GM23338 (cell line): ENCODE measurements around the gene CGRRF1. TPM values are rescaled to one million over a fixed set of nuclear protein-coding genes. Genes with fewer than 3 reads are reported as not detected.

Experiments
- ATAC-seq: fragments of 200-7000 bp; cut with Tn5 transposase; 3 replicates; pipeline ENCODE4 v1.9.1; 2020
- DNase-seq: peaks from one replicate; pipeline ENCODE4 v3.0.0-alpha.2; 2015; ENCODE audit warnings: low spot score
- H2AFZ ChIP-seq: fragments of 200-600 bp; sonication (generic); 2 replicates; pipeline ENCODE4 v1.8.0; 2016; ENCODE audit warnings: antibody characterized with exemption, mild to moderate bottlenecking, moderate library complexity
- H3F3A ChIP-seq: fragments of 200-600 bp; sonication (generic); replicated peaks from 2 replicates; pipeline ENCODE4 v1.8.0; 2017; ENCODE audit warnings: antibody characterized with exemption, mixed run types, low read depth
- H3K27ac ChIP-seq: fragments of 200-600 bp; sonication (generic); 2 replicates; pipeline ENCODE4 v1.6.1; 2016; ENCODE audit warnings: low read depth
- H3K27me3 ChIP-seq: fragments of 200-600 bp; sonication (generic); 2 replicates; pipeline ENCODE4 v1.8.0; 2016; ENCODE audit warnings: mild to moderate bottlenecking, mixed run types, moderate library complexity; ENCODE audit not compliant: insufficient read depth
- H3K36me3 ChIP-seq: fragments of 200-600 bp; sonication (generic); 2 replicates; pipeline ENCODE4 v1.8.0; 2016; ENCODE audit warnings: mild to moderate bottlenecking; ENCODE audit not compliant: insufficient read depth
- H3K4me1 ChIP-seq: fragments of 200-600 bp; sonication (generic); 2 replicates; pipeline ENCODE4 v1.8.0; 2016; ENCODE audit warnings: mild to moderate bottlenecking, moderate library complexity; ENCODE audit not compliant: insufficient read depth
- H3K4me2 ChIP-seq: fragments of 200-600 bp; sonication (generic); 2 replicates; pipeline ENCODE4 v1.7.1; 2017; ENCODE audit warnings: mixed run types
- H3K4me3 ChIP-seq: fragments of 200-600 bp; sonication (generic); 2 replicates; pipeline ENCODE4 v1.6.1; 2016; ENCODE audit warnings: mixed run types
- H3K79me2 ChIP-seq: fragments of 200-600 bp; sonication (generic); replicated peaks from 2 replicates; pipeline ENCODE4 v1.8.0; 2017; ENCODE audit warnings: mild to moderate bottlenecking; ENCODE audit not compliant: insufficient read depth
- H3K9me2 ChIP-seq: fragments of 200-600 bp; sonication (generic); 2 replicates; pipeline ENCODE4 v1.8.0; 2017; ENCODE audit not compliant: insufficient read depth
- H4K20me1 ChIP-seq: fragments of 200-600 bp; sonication (generic); replicated peaks from 2 replicates; pipeline ENCODE4 v1.8.0; 2017; ENCODE audit warnings: mild to moderate bottlenecking; ENCODE audit not compliant: insufficient read depth
- H3K27ac Mint-ChIP-seq: 2 replicates; pipeline ENCODE4 v1.8.0; 2020; ENCODE audit warnings: inconsistent platforms, mild to moderate bottlenecking, moderate library complexity, mixed read lengths
- H3K27me3 Mint-ChIP-seq: 3 replicates; pipeline ENCODE4 v1.8.0; 2022; ENCODE audit warnings: low read depth, mild to moderate bottlenecking, moderate library complexity, mixed read lengths, inconsistent platforms; ENCODE audit not compliant: insufficient read depth, poor library complexity
- H3K36me3 Mint-ChIP-seq: 3 replicates; pipeline ENCODE4 v1.8.0; 2021; ENCODE audit warnings: low read depth, mild to moderate bottlenecking, inconsistent platforms, moderate library complexity, mixed read lengths
- H3K4me1 Mint-ChIP-seq: 3 replicates; pipeline ENCODE4 v1.8.0; 2020; ENCODE audit warnings: mild to moderate bottlenecking, inconsistent platforms, mixed read lengths
- H3K4me3 Mint-ChIP-seq: 3 replicates; pipeline ENCODE4 v1.8.0; 2021; ENCODE audit warnings: moderate library complexity, mild to moderate bottlenecking, inconsistent platforms, mixed read lengths
- H3K9me3 Mint-ChIP-seq: 3 replicates; pipeline ENCODE4 v1.8.0; 2020; ENCODE audit warnings: moderate library complexity, mild to moderate bottlenecking, inconsistent platforms, mixed read lengths
- CREB1 ChIP-seq: fragments of 250-450 bp; sonication (Bioruptor Pico); IDR thresholded peaks from 2 replicates; pipeline ENCODE4 v1.5.0; 2020; ENCODE audit warnings: low read depth, mild to moderate bottlenecking, moderate library complexity
- EZH2 ChIP-seq: fragments of 200-600 bp; sonication (generic); IDR thresholded peaks from one replicate; pipeline ENCODE4 v1.8.0; 2017; ENCODE audit warnings: antibody characterized with exemption, mild to moderate bottlenecking, low read depth; ENCODE audit not compliant: unreplicated experiment
- EZH2phosphoT487 ChIP-seq: fragments of 200-600 bp; sonication (generic); IDR thresholded peaks from one replicate; pipeline ENCODE4 v1.8.1; 2018; ENCODE audit warnings: antibody characterized with exemption; ENCODE audit not compliant: unreplicated experiment
- JUNB ChIP-seq: IDR thresholded peaks from one replicate; pipeline ENCODE4 v1.6.1; 2016; ENCODE audit warnings: antibody characterized with exemption; ENCODE audit not compliant: unreplicated experiment
- NANOG ChIP-seq: IDR thresholded peaks from 2 replicates; pipeline ENCODE4 v1.6.1; 2016; ENCODE audit warnings: antibody characterized with exemption, borderline replicate concordance
- STAT1 ChIP-seq: IDR thresholded peaks from one replicate; pipeline ENCODE4 v1.6.1; 2016; ENCODE audit warnings: antibody characterized with exemption; ENCODE audit not compliant: unreplicated experiment
- ZNF114 ChIP-seq: fragments of 250-450 bp; sonication (Bioruptor Pico); IDR thresholded peaks from 2 replicates; pipeline ENCODE4 v1.5.0; 2020; ENCODE audit warnings: mild to moderate bottlenecking, moderate library complexity
- ZNF331 ChIP-seq: fragments of 250-450 bp; sonication (Bioruptor Pico); IDR thresholded peaks from 2 replicates; pipeline ENCODE4 v1.5.0; 2020; ENCODE audit warnings: low read depth, mild to moderate bottlenecking, moderate library complexity
- ZNF462 ChIP-seq: fragments of 250-450 bp; sonication (Bioruptor Pico); IDR thresholded peaks from 2 replicates; pipeline ENCODE4 v1.5.0; 2020; ENCODE audit warnings: mild to moderate bottlenecking, moderate library complexity
- polyA plus RNA-seq: library from polyadenylated mRNA; unstranded; fragments of >200 nt; fragmentation: Nextera tagmentation; extraction: Ambion mirVana; gene quantifications from 2 replicates; pipeline ENCODE4 v1.2.1, GENCODE V29; 2016
- total RNA-seq: library from RNA; depleted of rRNA; stranded (reverse); fragments of >200 nt; shearing (Covaris generic); gene quantifications from 2 replicates; pipeline ENCODE4 v1.2.3, GENCODE V29; 2014
- TF ChIP-seq, protein P1 (sequence below): IDR thresholded peaks from 2 replicates; pipeline ENCODE4 v1.6.1; 2016; ENCODE audit warnings: antibody characterized with exemption
- TF ChIP-seq, protein P2 (sequence below): IDR thresholded peaks from one replicate; pipeline ENCODE4 v1.6.1; 2018; ENCODE audit warnings: antibody characterized with exemption; ENCODE audit not compliant: unreplicated experiment

Gene CGRRF1
- total and polyA plus RNA-seq, 2 experiments from 2014 or later: 18.8 to 28.3 TPM

GRCh38 chr14:54462048-54462447 is 47.7 kb upstream of the CGRRF1 start:
- Mint-ChIP-seq H3K9me3 (peaks cover 29% of the 10 kb centered on the region), H3K27ac (no peak overlapping the region), H3K4me3 (no peak overlapping the region), H3K27me3 (peaks cover 5% of the 10 kb centered on the region), H3K4me1 (no peaks in the 10 kb centered on the region), H3K36me3 (peaks cover 14% of the 10 kb centered on the region)
- TF ChIP-seq, protein P1, sequence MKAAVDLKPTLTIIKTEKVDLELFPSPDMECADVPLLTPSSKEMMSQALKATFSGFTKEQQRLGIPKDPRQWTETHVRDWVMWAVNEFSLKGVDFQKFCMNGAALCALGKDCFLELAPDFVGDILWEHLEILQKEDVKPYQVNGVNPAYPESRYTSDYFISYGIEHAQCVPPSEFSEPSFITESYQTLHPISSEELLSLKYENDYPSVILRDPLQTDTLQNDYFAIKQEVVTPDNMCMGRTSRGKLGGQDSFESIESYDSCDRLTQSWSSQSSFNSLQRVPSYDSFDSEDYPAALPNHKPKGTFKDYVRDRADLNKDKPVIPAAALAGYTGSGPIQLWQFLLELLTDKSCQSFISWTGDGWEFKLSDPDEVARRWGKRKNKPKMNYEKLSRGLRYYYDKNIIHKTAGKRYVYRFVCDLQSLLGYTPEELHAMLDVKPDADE: no peak
- TF ChIP-seq ZNF331: no peak
- no peak for TF ChIP-seq NANOG
- TF ChIP-seq EZH2: no peak
- TF ChIP-seq CREB1 (CRISPR knock-in tag): no peak
- no peak for TF ChIP-seq JUNB
- no peak for TF ChIP-seq STAT1
- TF ChIP-seq ZNF114 (CRISPR knock-in tag): no peak
- no peak for TF ChIP-seq EZH2phosphoT487
- TF ChIP-seq, protein P2, sequence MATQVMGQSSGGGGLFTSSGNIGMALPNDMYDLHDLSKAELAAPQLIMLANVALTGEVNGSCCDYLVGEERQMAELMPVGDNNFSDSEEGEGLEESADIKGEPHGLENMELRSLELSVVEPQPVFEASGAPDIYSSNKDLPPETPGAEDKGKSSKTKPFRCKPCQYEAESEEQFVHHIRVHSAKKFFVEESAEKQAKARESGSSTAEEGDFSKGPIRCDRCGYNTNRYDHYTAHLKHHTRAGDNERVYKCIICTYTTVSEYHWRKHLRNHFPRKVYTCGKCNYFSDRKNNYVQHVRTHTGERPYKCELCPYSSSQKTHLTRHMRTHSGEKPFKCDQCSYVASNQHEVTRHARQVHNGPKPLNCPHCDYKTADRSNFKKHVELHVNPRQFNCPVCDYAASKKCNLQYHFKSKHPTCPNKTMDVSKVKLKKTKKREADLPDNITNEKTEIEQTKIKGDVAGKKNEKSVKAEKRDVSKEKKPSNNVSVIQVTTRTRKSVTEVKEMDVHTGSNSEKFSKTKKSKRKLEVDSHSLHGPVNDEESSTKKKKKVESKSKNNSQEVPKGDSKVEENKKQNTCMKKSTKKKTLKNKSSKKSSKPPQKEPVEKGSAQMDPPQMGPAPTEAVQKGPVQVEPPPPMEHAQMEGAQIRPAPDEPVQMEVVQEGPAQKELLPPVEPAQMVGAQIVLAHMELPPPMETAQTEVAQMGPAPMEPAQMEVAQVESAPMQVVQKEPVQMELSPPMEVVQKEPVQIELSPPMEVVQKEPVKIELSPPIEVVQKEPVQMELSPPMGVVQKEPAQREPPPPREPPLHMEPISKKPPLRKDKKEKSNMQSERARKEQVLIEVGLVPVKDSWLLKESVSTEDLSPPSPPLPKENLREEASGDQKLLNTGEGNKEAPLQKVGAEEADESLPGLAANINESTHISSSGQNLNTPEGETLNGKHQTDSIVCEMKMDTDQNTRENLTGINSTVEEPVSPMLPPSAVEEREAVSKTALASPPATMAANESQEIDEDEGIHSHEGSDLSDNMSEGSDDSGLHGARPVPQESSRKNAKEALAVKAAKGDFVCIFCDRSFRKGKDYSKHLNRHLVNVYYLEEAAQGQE: no peak
- no peak for TF ChIP-seq ZNF462 (CRISPR knock-in tag)
- Histone ChIP-seq H3K79me2 (no peaks in the 10 kb centered on the region), H3F3A (no peaks in the 10 kb centered on the region), H4K20me1 (no peaks in the 10 kb centered on the region), H3K4me3 (no peak overlapping the region), H3K27me3 (no peaks in the 10 kb centered on the region), H3K9me2 (no peaks in the 10 kb centered on the region), H2AFZ (no peak overlapping the region), H3K4me2 (no peak overlapping the region), H3K27ac (no peak overlapping the region), H3K4me1 (no peaks in the 10 kb centered on the region), H3K36me3 (no peaks in the 10 kb centered on the region)
- ATAC-seq: no peak
- DNase-seq: no peak
